ENCODE data around the gene NHSL2.
A peak's percentile ranks its signal among the peaks of the same experiment; 100 is the strongest.

NHSL2 gene

DNA sequence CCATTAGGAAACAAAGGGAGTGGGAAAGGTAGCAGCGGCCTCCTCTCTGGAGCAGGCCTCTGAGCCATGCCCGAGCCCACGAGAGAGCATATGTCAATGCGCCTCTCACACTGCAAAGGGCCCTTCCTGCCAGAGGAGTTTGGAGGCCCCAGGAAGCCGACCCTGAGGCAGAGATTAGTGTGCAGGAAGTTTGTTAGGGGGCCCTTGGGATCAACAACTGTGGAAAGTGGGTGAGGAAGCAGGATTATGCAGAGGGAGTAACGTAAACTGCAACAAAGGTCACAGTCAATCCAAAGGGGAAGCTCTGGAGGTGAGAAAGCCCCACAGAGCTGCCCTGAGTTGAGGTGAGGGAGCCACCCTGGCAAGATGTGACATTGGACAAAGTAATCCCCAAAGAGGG lies 203.7 kb downstream of the NHSL2 start:
- Histone ChIP-seq H2AFZ (ENCODE audit: low read depth, low read length) (no peak overlapping the region), H3K14ac (ENCODE audit: low read length in 2 of 2) (no peak overlapping the region)

DNA sequence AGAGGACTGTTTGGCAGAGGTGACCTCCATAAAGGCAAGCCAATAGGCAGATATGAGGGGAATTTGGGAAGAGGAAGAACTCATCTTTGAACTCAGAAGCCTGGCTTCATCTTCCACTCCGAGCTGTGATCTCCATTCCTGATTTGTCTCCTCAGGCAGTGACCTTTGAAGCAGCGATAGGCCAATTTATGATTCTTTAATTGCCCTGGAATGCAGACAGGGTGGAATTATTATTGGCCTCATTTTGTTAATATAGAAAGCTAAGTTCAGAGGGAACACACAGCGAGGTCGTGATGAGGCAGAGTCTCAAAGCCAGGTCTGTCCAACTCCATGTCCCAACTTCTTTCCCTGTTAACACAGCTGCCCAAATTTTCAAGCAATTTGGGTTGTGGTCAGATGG lies 204.2 kb downstream of the NHSL2 start:
- Histone ChIP-seq H2BK120ac (ENCODE audit: low read depth, low read length) (no peak overlapping the region), H3K9ac (ENCODE audit: low read length) (no peak overlapping the region), H3K9me3 (ENCODE audit: control insufficient read depth, low read length) (no peaks in the 10 kb centered on the region), H2BK15ac (ENCODE audit: low read depth, poor library complexity, severe bottlenecking) (no peak overlapping the region), H2AK5ac (ENCODE audit: low read length, severe bottlenecking) (no peak overlapping the region), H3K79me1 (replicated peaks; ENCODE audit: low read length, poor library complexity, severe bottlenecking) (no peaks in the 10 kb centered on the region), H2BK12ac (ENCODE audit: low read length in 2 of 2) (peak overlapping the region in 1 of 2 experiments; percentile 84), H3K23ac (ENCODE audit: low read length in 2 of 2) (no peak overlapping the region), H3K4ac (ENCODE audit: low read depth in 1 of 2, low read length in 2 of 2) (no peak overlapping the region), H2AFZ (ENCODE audit: low read depth, low read length) (no peak overlapping the region), H3K27me3 (ENCODE audit: control insufficient read depth in 1 of 2, insufficient read depth in 1 of 2, low read length in 2 of 2) (peaks cover 0 to 41% of the 10 kb centered on the region in 2 experiments), H3K14ac (ENCODE audit: low read length in 2 of 2) (no peak overlapping the region), H4K8ac (ENCODE audit: low read length) (no peak overlapping the region), H3K18ac (ENCODE audit: low read depth in 1 of 2, low read length in 2 of 2) (no peak overlapping the region), H3K4me1 (ENCODE audit: control insufficient read depth, insufficient read depth, low read depth, low read length) (no peaks in the 10 kb centered on the region), H2BK5ac (ENCODE audit: low read depth, low read length, poor library complexity, severe bottlenecking) (no peak overlapping the region), H3K4me2 (ENCODE audit: low read length, poor library complexity, severe bottlenecking) (no peak overlapping the region), H3K4me3 (ENCODE audit: insufficient read depth in 1 of 2, low read depth in 1 of 2, low read length in 2 of 2) (no peak overlapping the region), H3K36me3 (ENCODE audit: control insufficient read depth in 1 of 2, insufficient read depth in 2 of 2, low read depth in 1 of 2, low read length in 2 of 2) (no peaks in the 10 kb centered on the region), H4K91ac (ENCODE audit: low read length) (no peak overlapping the region), H3K27ac (ENCODE audit: low read length, poor library complexity, severe bottlenecking) (no peak overlapping the region)
- WGBS = 96% methylated on average over 4 of the region's 4 CpGs
- DNase-seq = no peak

More for the DNA sequence above, 203.7 kb downstream of the NHSL2 start:
- Histone ChIP-seq H3K27ac (ENCODE audit: low read length, poor library complexity, severe bottlenecking) (no peak overlapping the region), H3K4me2 (ENCODE audit: low read length, poor library complexity, severe bottlenecking) (no peak overlapping the region), H3K4me3 (ENCODE audit: insufficient read depth in 1 of 2, low read depth in 1 of 2, low read length in 2 of 2) (no peak overlapping the region), H3K36me3 (ENCODE audit: control insufficient read depth in 1 of 2, insufficient read depth in 2 of 2, low read depth in 1 of 2, low read length in 2 of 2) (no peaks in the 10 kb centered on the region), H3K4me1 (ENCODE audit: control insufficient read depth, insufficient read depth, low read depth, low read length) (no peaks in the 10 kb centered on the region), H2AK5ac (ENCODE audit: low read length, severe bottlenecking) (no peak overlapping the region), H2BK120ac (ENCODE audit: low read depth, low read length) (no peak overlapping the region), H3K18ac (ENCODE audit: low read depth in 1 of 2, low read length in 2 of 2) (peak overlapping the region in 1 of 2 experiments; percentile 56), H4K8ac (ENCODE audit: low read length) (no peak overlapping the region), H3K9ac (ENCODE audit: low read length) (no peak overlapping the region), H3K79me1 (replicated peaks; ENCODE audit: low read length, poor library complexity, severe bottlenecking) (no peaks in the 10 kb centered on the region), H3K9me3 (ENCODE audit: control insufficient read depth, low read length) (no peaks in the 10 kb centered on the region), H4K91ac (ENCODE audit: low read length) (no peak overlapping the region), H2BK5ac (ENCODE audit: low read depth, low read length, poor library complexity, severe bottlenecking) (no peak overlapping the region), H3K23ac (ENCODE audit: low read length in 2 of 2) (no peak overlapping the region), H2BK12ac (ENCODE audit: low read length in 2 of 2) (peak overlapping the region in 1 of 2 experiments; percentile 84), H2BK15ac (ENCODE audit: low read depth, poor library complexity, severe bottlenecking) (no peak overlapping the region), H3K4ac (ENCODE audit: low read depth in 1 of 2, low read length in 2 of 2) (no peak overlapping the region), H3K27me3 (ENCODE audit: control insufficient read depth in 1 of 2, insufficient read depth in 1 of 2, low read length in 2 of 2) (peaks cover 0 to 38% of the 10 kb centered on the region in 2 experiments)
- no peak for DNase-seq
- 38% methylated on average over 6 of the region's 6 CpGs for WGBS

DNA sequence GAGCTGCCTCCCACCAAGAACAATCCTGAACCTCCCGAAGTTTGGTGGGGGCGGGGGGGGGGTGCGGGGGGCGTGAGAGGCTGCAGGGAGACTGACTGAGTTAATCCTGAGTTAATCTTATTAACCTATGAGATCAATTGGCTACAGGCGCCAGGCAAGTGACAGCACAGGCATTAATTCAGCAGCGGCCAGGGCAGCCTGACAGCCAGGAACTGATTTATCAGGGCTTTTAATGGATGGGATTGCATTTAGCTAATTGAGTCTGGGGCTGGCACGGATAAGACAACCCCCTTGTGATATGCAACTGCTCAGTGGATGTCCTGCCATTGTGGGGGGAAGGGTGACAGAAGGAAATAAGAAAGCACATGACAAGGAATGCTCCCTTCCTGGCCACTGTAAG lies 204.7 kb downstream of the NHSL2 start:
- no peak overlapping the region for H3K9ac ChIP-seq (ENCODE audit: low read length)
- H3K9me3 ChIP-seq (ENCODE audit: control insufficient read depth, low read length) = no peaks in the 10 kb centered on the region
- H2BK120ac ChIP-seq (ENCODE audit: low read depth, low read length) = no peak overlapping the region
- no peak overlapping the region for H3K4ac ChIP-seq (ENCODE audit: low read depth in 1 of 2, low read length in 2 of 2)
- peaks cover 0 to 35% of the 10 kb centered on the region in 2 experiments for H3K27me3 ChIP-seq (ENCODE audit: control insufficient read depth in 1 of 2, insufficient read depth in 1 of 2, low read length in 2 of 2)
- no peaks in the 10 kb centered on the region for H3K79me1 ChIP-seq (replicated peaks; ENCODE audit: low read length, poor library complexity, severe bottlenecking)
- H3K18ac ChIP-seq (ENCODE audit: low read depth in 1 of 2, low read length in 2 of 2) = no peak overlapping the region
- H3K4me2 ChIP-seq (ENCODE audit: low read length, poor library complexity, severe bottlenecking) = no peak overlapping the region
- H3K4me1 ChIP-seq (ENCODE audit: control insufficient read depth, insufficient read depth, low read depth, low read length) = no peaks in the 10 kb centered on the region
- no peak overlapping the region for H2AFZ ChIP-seq (ENCODE audit: low read depth, low read length)
- peak overlapping the region; percentile 15 for H4K91ac ChIP-seq (ENCODE audit: low read length)
- DNase-seq = no peak
- WGBS = 36% methylated on average over 4 of the region's 7 CpGs
- H2BK12ac ChIP-seq (ENCODE audit: low read length in 2 of 2) = no peak overlapping the region
- H2AK5ac ChIP-seq (ENCODE audit: low read length, severe bottlenecking) = no peak overlapping the region
- H4K8ac ChIP-seq (ENCODE audit: low read length) = no peak overlapping the region
- no peak overlapping the region for H3K27ac ChIP-seq (ENCODE audit: low read length, poor library complexity, severe bottlenecking)
- no peak overlapping the region for H2BK5ac ChIP-seq (ENCODE audit: low read depth, low read length, poor library complexity, severe bottlenecking)
- H3K36me3 ChIP-seq (ENCODE audit: control insufficient read depth in 1 of 2, insufficient read depth in 2 of 2, low read depth in 1 of 2, low read length in 2 of 2) = no peaks in the 10 kb centered on the region
- H3K14ac ChIP-seq (ENCODE audit: low read length in 2 of 2) = no peak overlapping the region
- no peak overlapping the region for H3K4me3 ChIP-seq (ENCODE audit: insufficient read depth in 1 of 2, low read depth in 1 of 2, low read length in 2 of 2)
- H2BK15ac ChIP-seq (ENCODE audit: low read depth, poor library complexity, severe bottlenecking) = no peak overlapping the region
- H3K23ac ChIP-seq (ENCODE audit: low read length in 2 of 2) = no peak overlapping the region

DNA sequence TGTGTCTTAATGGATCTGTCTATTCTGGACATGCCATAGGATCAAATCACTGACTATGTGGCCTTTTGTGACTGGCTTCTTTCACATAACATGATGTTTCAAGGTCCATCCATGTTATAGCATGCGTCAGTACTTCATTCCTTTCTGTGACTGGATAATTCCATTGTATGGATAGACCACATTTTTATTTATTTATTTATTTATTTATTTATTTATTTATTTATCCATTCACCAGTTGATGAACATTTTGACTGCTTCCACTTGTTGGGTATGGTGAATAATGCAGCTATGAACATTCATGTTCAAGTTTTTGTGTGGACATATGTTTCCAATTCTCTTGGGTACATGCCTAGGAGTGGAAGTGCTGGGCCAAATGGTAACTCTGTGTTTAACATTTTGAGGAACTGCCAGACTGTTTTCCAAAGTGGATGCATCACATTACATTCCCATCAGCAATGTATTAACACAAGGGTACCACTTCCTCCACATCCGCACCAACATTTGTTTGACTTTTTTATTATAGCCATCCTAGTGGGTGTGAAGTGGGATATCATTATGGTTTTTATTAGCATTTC lies 207.1 kb downstream of the NHSL2 start:
- Histone ChIP-seq H3K36me3 (ENCODE audit: control insufficient read depth in 1 of 2, insufficient read depth in 2 of 2, low read depth in 1 of 2, low read length in 2 of 2) (no peaks in the 10 kb centered on the region), H2BK12ac (ENCODE audit: low read length in 2 of 2) (no peak overlapping the region), H3K4me1 (ENCODE audit: control insufficient read depth, insufficient read depth, low read depth, low read length) (peaks cover 4% of the 10 kb centered on the region), H3K27ac (ENCODE audit: low read length, poor library complexity, severe bottlenecking) (no peak overlapping the region), H2BK15ac (ENCODE audit: low read depth, poor library complexity, severe bottlenecking) (no peak overlapping the region), H3K4me2 (ENCODE audit: low read length, poor library complexity, severe bottlenecking) (no peak overlapping the region), H3K4me3 (ENCODE audit: insufficient read depth in 1 of 2, low read depth in 1 of 2, low read length in 2 of 2) (no peak overlapping the region), H3K9ac (ENCODE audit: low read length) (no peak overlapping the region), H3K14ac (ENCODE audit: low read length in 2 of 2) (no peak overlapping the region), H3K23ac (ENCODE audit: low read length in 2 of 2) (no peak overlapping the region), H4K91ac (ENCODE audit: low read length) (no peak overlapping the region), H3K79me1 (replicated peaks; ENCODE audit: low read length, poor library complexity, severe bottlenecking) (peaks cover 2% of the 10 kb centered on the region), H4K8ac (ENCODE audit: low read length) (no peak overlapping the region), H3K9me3 (ENCODE audit: control insufficient read depth, low read length) (no peaks in the 10 kb centered on the region), H3K18ac (ENCODE audit: low read depth in 1 of 2, low read length in 2 of 2) (no peak overlapping the region), H3K27me3 (ENCODE audit: control insufficient read depth in 1 of 2, insufficient read depth in 1 of 2, low read length in 2 of 2) (peaks cover 0 to 21% of the 10 kb centered on the region in 2 experiments), H2BK120ac (ENCODE audit: low read depth, low read length) (no peak overlapping the region), H2AFZ (ENCODE audit: low read depth, low read length) (no peak overlapping the region), H3K4ac (ENCODE audit: low read depth in 1 of 2, low read length in 2 of 2) (no peak overlapping the region), H2AK5ac (ENCODE audit: low read length, severe bottlenecking) (no peak overlapping the region), H2BK5ac (ENCODE audit: low read depth, low read length, poor library complexity, severe bottlenecking) (no peak overlapping the region)
- no CpG with 5 or more reads among the region's 2 CpGs for WGBS
- DNase-seq = no peak

Data from mesenchymal stem cell (in vitro differentiated cells and primary cell).